Cardiac fibroblast (primary cell): ENCODE measurements around the gene CCNQ.
A peak's percentile ranks its signal among the peaks of the same experiment; 100 is the strongest.

Experiments used
- DNase-seq, 2 donors: peaks; one replicate each; pipeline versions ENCODE4 v3.0.0 to v3.0.0-alpha.2; 2010; ENCODE audit warnings: low read depth in 2 of 2
- H3K4me3 ChIP-seq, 2 donors: replicated peaks in 1 of 2; 1 replicate in 1 of 2; 2 replicates in 1 of 2; pipeline ENCODE4 v1.5.1; 2011; ENCODE audit warnings: low read depth in 2 of 2, low read length in 2 of 2, mild to moderate bottlenecking in 2 of 2, moderate library complexity in 1 of 2
- TF ChIP-seq, protein P1 (sequence below): IDR thresholded peaks from one replicate; pipeline ENCODE4 v1.5.1; 2011; ENCODE audit warnings: low read depth, mild to moderate bottlenecking, low read length, inconsistent platforms

CCNQ gene

GRCh38 chrX:153557618-153558355 is 41.2 kb downstream of the CCNQ start:
- no peak overlapping the region for H3K4me3 ChIP-seq
- TF ChIP-seq, protein P1, sequence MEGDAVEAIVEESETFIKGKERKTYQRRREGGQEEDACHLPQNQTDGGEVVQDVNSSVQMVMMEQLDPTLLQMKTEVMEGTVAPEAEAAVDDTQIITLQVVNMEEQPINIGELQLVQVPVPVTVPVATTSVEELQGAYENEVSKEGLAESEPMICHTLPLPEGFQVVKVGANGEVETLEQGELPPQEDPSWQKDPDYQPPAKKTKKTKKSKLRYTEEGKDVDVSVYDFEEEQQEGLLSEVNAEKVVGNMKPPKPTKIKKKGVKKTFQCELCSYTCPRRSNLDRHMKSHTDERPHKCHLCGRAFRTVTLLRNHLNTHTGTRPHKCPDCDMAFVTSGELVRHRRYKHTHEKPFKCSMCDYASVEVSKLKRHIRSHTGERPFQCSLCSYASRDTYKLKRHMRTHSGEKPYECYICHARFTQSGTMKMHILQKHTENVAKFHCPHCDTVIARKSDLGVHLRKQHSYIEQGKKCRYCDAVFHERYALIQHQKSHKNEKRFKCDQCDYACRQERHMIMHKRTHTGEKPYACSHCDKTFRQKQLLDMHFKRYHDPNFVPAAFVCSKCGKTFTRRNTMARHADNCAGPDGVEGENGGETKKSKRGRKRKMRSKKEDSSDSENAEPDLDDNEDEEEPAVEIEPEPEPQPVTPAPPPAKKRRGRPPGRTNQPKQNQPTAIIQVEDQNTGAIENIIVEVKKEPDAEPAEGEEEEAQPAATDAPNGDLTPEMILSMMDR, result no peak
- no peak for DNase-seq

DNA sequence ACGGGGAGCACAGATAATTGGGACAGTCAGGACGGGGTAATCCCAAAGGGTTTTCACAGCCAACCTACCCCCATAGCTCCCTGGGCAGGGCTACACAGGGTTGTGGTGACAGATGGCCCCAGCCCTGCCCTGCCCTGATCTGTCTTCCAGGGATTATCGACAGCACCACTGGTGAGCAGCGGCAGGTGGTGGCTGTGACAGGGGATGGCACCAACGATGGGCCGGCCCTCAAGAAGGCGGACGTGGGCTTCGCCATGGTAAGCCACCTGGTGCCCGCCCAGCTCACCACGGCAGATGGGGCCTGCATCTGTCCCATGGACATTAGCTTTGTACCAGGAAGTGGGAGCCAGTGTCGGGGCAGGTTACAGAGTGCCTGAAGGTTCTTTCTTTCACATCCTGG is 42.2 kb downstream of the CCNQ start:
- TF ChIP-seq, protein P1, result no peak
- no peak overlapping the region for H3K4me3 ChIP-seq
- no peak for DNase-seq

- H3K4me3 ChIP-seq, result no peak overlapping the region
- TF ChIP-seq, protein P1, result peak; percentile 65
- DNase-seq, result peak; percentile 53 to 56
Observed at GRCh38 chrX:153554519-153555167, 44.3 kb downstream of the CCNQ start.

DNA sequence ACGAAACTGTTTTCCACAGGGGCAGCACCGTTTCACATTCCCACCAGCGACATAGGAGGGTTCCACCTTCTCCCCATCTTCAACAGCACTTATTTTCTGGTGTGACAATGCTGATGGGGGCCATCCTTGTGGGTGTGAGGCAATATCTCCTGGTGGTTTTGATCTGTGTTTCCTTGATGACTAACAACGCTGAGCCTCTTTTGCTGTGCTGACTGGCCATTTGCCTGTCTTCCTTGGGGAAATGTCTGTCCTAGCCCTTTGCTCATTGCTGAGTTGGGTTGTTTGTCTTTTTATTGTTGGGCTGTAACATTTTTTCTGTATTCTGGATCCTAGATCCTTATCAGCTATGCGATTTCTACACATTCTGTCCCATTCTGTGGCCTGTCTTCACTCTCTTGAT is 47.8 kb downstream of the CCNQ start:
- H3K4me3 ChIP-seq, result no peak overlapping the region
- TF ChIP-seq, protein P1, result no peak
- peak in 1 of 2 donors; percentile 69 for DNase-seq

- no peak overlapping the region for H3K4me3 ChIP-seq
- TF ChIP-seq, protein P1, result no peak
- DNase-seq, result no peak
Observed at GRCh38 chrX:153549807-153550206, 49.1 kb downstream of the CCNQ start.

DNA sequence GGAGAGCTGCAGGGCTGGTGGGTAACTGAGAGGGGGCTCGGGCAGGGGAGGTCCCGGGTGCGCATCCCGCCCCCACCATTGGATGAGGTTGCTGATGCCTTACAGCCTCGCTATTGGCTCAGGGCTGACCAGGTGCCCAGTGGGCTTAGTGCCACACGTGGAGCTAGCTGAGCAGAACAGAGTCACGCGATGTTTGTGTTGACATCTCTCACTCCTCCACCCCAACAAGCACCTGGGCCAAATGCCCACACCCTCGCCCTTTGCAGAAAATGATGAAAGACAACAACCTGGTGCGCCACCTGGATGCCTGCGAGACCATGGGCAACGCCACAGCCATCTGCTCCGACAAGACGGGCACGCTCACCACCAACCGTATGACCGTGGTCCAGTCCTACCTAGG is 49.7 kb downstream of the CCNQ start:
- no peak for DNase-seq
- TF ChIP-seq, protein P1, result no peak
- no peak overlapping the region for H3K4me3 ChIP-seq
